Body of pancreas (tissue), 4 donors: ENCODE results near the gene TMEM178B. TPM values are rescaled to one million over a fixed set of nuclear protein-coding genes. Genes with fewer than 3 reads are reported as not detected.

ENCODE experiments used
- ATAC-seq: fragments of 150-250 bp; one replicate; pipeline ENCODE4 v1.9.1; 2016
- DNase-seq, 4 donors: peaks; one replicate each; pipeline ENCODE4 v3.0.0-alpha.2; 2019
- H3K27ac ChIP-seq, 4 donors: fragments of 200-600 bp; sonication (generic); 1 replicate in 3 of 4; 2 replicates in 1 of 4; pipeline versions ENCODE4 v1.5.1 to v1.6.1; 2016 to 2019; ENCODE audit warnings: mild to moderate bottlenecking in 1 of 4, mixed read lengths in 1 of 4, moderate library complexity in 1 of 4
- H3K27me3 ChIP-seq, 2 donors: fragments of 200-600 bp; sonication (generic); one replicate each; pipeline ENCODE4 v1.6.0; 2016; ENCODE audit warnings: mild to moderate bottlenecking in 1 of 2
- H3K36me3 ChIP-seq, 2 donors: fragments of 200-600 bp; sonication (generic); replicated peaks in 1 of 2; 2 replicates each; pipeline ENCODE4 v1.5.1; 2016; ENCODE audit warnings: low read depth in 2 of 2; ENCODE audit not compliant: insufficient read depth in 1 of 2
- H3K4me1 ChIP-seq: fragments of 200-600 bp; sonication (generic); one replicate; pipeline ENCODE4 v1.6.0; 2016
- H3K4me3 ChIP-seq, 2 donors: fragments of 200-600 bp; sonication (generic); 1 replicate in 1 of 2; 2 replicates in 1 of 2; pipeline ENCODE4 v1.5.1; 2016 to 2019
- H3K9me3 ChIP-seq, 3 donors: fragments of 200-600 bp; sonication (generic); 1 replicate in 2 of 3; 2 replicates in 1 of 3; pipeline ENCODE4 v1.5.1; 2016
- CTCF ChIP-seq, 7 experiments: fragments of 450-650 bp in 4 of 7; fragments of 200-600 bp in 3 of 7; sonication (generic) in 3 of 7; IDR thresholded peaks; one replicate each; pipeline ENCODE4 v1.5.1; 2016 to 2019; ENCODE audit warnings: antibody characterized with exemption in 7 of 7
- POLR2A ChIP-seq, 3 donors: fragments of 450-650 bp; IDR thresholded peaks; one replicate each; pipeline ENCODE4 v1.6.1; 2016; ENCODE audit warnings: antibody characterized with exemption in 3 of 3, mild to moderate bottlenecking in 2 of 3
- WGBS, 2 donors: methylation state at CpG; one replicate each; pipeline ENCODE4 v1.1.5; 2017; 5-methylcytosine and 5-hydroxymethylcytosine counted together
- intact Hi-C: fragments of 100-400 bp; cut with DNase I; formaldehyde crosslinking; loops from one replicate; pipeline ENCODE4 v1.15.1; 2023
- total RNA-seq, 2 donors: library from RNA; depleted of rRNA; stranded (reverse); fragments of >200 nt; gene quantifications; one replicate each; pipeline ENCODE4 v1.1.0, GENCODE V29; 2016

Gene TMEM178B
- total RNA-seq, 2 donors from 2014 or later: 1.0 to 11.9 TPM

GRCh38 chr7:141198194-141198958, 124.5 kb downstream of the TMEM178B start:
- DNase-seq (no peak), ATAC-seq (no peak)
- no peak for TF ChIP-seq CTCF (IDR thresholded peaks at IDR 0.05)
- no peak for TF ChIP-seq POLR2A (IDR thresholded peaks at IDR 0.05)
- 65 to 69% methylated on average over 11 to 12 of the region's 12 CpGs for WGBS, 2 donors
- Histone ChIP-seq H3K9me3 (no peaks in the 10 kb centered on the region), H3K4me1 (no peaks in the 10 kb centered on the region), H3K27ac (no peak overlapping the region), H3K4me3 (no peak overlapping the region), H3K36me3 (no peaks in the 10 kb centered on the region), H3K27me3 (no peaks in the 10 kb centered on the region)
- intact Hi-C loops: no loop called here

- no peaks in the 10 kb centered on the region for H3K9me3 ChIP-seq
- no peak overlapping the region for H3K4me3 ChIP-seq
- TF ChIP-seq CTCF (IDR thresholded peaks at IDR 0.05): no peak
- TF ChIP-seq POLR2A (IDR thresholded peaks at IDR 0.05): no peak
- 74 to 76% methylated on average over 13 to 14 of the region's 14 CpGs for WGBS, 2 donors
- ATAC-seq (no peak), DNase-seq (no peak)
- no peaks in the 10 kb centered on the region for H3K36me3 ChIP-seq
- no peak overlapping the region for H3K27ac ChIP-seq
- no peaks in the 10 kb centered on the region for H3K4me1 ChIP-seq
- intact Hi-C loops: no loop called here
- H3K27me3 ChIP-seq: no peaks in the 10 kb centered on the region
Observed at GRCh38 chr7:141200191-141201108, 126.6 kb downstream of the TMEM178B start.

GRCh38 chr7:141201145-141201885, 127.5 kb downstream of the TMEM178B start:
- 73 to 75% methylated on average over 11 of the region's 11 CpGs for WGBS, 2 donors
- Histone ChIP-seq H3K4me1 (no peaks in the 10 kb centered on the region), H3K36me3 (no peaks in the 10 kb centered on the region), H3K4me3 (no peak overlapping the region), H3K27ac (no peak overlapping the region), H3K27me3 (no peaks in the 10 kb centered on the region), H3K9me3 (no peaks in the 10 kb centered on the region)
- no peak for TF ChIP-seq POLR2A (IDR thresholded peaks at IDR 0.05)
- TF ChIP-seq CTCF (IDR thresholded peaks at IDR 0.05): no peak
- no peak for DNase-seq
- ATAC-seq: no peak
- intact Hi-C loops: no loop called here

- H3K9me3 ChIP-seq: no peaks in the 10 kb centered on the region
- no peak overlapping the region for H3K4me3 ChIP-seq
- H3K4me1 ChIP-seq: no peaks in the 10 kb centered on the region
- no peaks in the 10 kb centered on the region for H3K27me3 ChIP-seq
- no peak overlapping the region for H3K27ac ChIP-seq
- intact Hi-C loops: no loop called here
- TF ChIP-seq CTCF (IDR thresholded peaks at IDR 0.05) (no peak), POLR2A (IDR thresholded peaks at IDR 0.05) (no peak)
- no peak for DNase-seq
- no peak for ATAC-seq
- WGBS, 2 donors: 61 to 72% methylated on average over 4 of the region's 4 CpGs
- H3K36me3 ChIP-seq: no peaks in the 10 kb centered on the region
Observed at GRCh38 chr7:141202535-141202934, 128.7 kb downstream of the TMEM178B start.
